HFFc6 (cell line): Measurements from ENCODE around the gene TKTL1. TPM values are rescaled to one million over a fixed set of nuclear protein-coding genes. Genes with fewer than 3 reads are reported as not detected.

Experiments
- DNase-seq: peaks from one replicate; pipeline ENCODE4 v3.0.0-alpha.2; 2018
- H3K27ac Mint-ChIP-seq: 2 replicates; pipeline ENCODE4 v1.8.0; 2020; ENCODE audit warnings: mild to moderate bottlenecking, mixed read lengths
- H3K27me3 Mint-ChIP-seq: 2 replicates; pipeline ENCODE4 v1.8.0; 2021; ENCODE audit warnings: mild to moderate bottlenecking, moderate library complexity, mixed read lengths; ENCODE audit not compliant: insufficient read depth
- H3K36me3 Mint-ChIP-seq: 2 replicates; pipeline ENCODE4 v1.8.0; 2021; ENCODE audit warnings: low read depth, mixed read lengths
- H3K4me1 Mint-ChIP-seq: 2 replicates; pipeline ENCODE4 v1.8.0; 2020; ENCODE audit warnings: low read depth, mixed read lengths
- H3K4me3 Mint-ChIP-seq: 2 replicates; pipeline ENCODE4 v1.8.0; 2020; ENCODE audit warnings: mild to moderate bottlenecking, moderate library complexity, mixed read lengths
- H3K9me3 Mint-ChIP-seq: 2 replicates; pipeline ENCODE4 v1.8.0; 2020; ENCODE audit warnings: mild to moderate bottlenecking, mixed read lengths
- CTCF ChIP-seq: fragments of 200-600 bp; sonication (generic); IDR thresholded peaks from 2 replicates; pipeline ENCODE4 v1.5.0; 2021; ENCODE audit warnings: antibody characterized with exemption, mild to moderate bottlenecking
- total RNA-seq, 6 experiments: library from RNA; stranded (reverse); fragmentation: NEBNext Ultra II Directional; extraction: Animal tissue kit (Norgen Biotek cat#: 25700); gene quantifications; 2 replicates in 1 of 6; 3 replicates in 5 of 6; pipeline ENCODE4 v1.2.3, GENCODE V29; 2021

Gene TKTL1
- total RNA-seq, 6 experiments from 2014 or later, result not detected

DNA sequence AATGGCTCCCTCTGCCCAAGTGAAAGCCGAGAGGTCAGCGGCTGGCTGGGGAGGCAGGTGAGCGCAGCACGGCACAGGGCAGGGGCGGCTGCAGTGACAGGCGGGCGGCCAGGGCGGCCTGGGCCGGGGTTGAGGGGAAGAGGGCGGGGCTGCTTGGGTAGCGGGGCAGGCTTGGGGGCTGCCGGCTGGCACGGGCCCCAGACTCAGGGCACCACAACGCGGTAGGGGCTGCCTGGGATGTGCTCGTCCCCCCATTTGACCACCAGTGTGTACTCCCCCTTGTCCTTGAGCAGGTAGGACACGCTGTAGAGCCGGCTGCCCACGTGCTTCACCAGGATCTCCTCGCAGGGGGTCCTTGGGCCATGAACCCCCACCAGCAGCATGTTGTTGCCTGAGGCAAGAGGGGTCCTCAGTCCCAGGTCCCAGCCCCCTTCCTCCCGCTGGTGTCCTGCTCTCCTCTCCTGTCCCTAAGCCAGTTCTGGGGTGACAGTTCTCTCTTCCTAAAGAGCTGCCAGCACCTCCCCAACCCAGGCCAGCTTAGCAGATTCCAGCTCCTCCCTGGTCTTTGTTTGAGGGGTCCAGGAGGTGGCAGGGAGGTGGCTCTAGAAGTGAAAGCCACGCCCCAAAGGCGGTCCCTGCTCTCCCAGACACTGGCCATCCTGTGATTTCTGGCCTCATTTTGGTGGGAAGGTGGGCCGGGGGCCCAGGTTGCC, 53.2 kb downstream of the TKTL1 start:
- Mint-ChIP-seq H3K4me3 (no peak overlapping the region), H3K36me3 (no peaks in the 10 kb centered on the region), H3K27ac (peak overlapping the region; percentile 29), H3K9me3 (no peaks in the 10 kb centered on the region), H3K4me1 (peaks cover 6% of the 10 kb centered on the region), H3K27me3 (peaks cover 12% of the 10 kb centered on the region)
- no peak for DNase-seq
- TF ChIP-seq CTCF, result no peak

DNA sequence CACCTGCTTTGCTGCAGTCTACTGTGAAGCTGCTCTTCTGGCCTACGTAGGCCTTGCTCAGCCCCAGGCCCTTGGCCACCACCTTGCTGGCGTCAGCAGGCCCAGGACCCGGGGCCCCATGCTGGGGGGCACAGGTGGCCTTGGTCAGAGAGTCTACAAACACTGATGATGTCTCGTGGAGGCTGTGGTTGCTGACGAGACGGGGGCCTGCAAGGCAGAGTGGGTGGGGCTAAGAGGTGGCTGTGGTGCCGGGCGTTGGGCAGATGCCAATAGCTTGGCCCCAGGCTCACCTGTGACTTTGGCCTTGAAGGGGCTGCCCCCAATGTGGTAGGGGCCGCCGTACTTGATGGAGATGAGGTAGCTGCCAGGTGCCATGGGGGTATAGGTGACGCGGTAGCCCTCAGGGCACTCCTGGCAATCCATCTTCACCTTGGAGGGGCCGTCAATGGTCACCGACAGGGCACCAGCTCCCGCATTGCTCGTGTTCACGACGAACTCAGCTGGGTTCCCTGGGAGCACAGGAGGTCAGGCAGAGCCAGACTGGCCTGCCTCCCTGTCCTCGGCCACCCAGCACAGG, 53.9 kb downstream of the TKTL1 start:
- Mint-ChIP-seq H3K27me3 (peaks cover 12% of the 10 kb centered on the region), H3K9me3 (no peaks in the 10 kb centered on the region), H3K4me3 (no peak overlapping the region), H3K36me3 (no peaks in the 10 kb centered on the region), H3K27ac (peak overlapping the region; percentile 29; the same call in 1 of the 2 replicates), H3K4me1 (peaks cover 6% of the 10 kb centered on the region)
- TF ChIP-seq CTCF, result no peak
- no peak for DNase-seq

DNA sequence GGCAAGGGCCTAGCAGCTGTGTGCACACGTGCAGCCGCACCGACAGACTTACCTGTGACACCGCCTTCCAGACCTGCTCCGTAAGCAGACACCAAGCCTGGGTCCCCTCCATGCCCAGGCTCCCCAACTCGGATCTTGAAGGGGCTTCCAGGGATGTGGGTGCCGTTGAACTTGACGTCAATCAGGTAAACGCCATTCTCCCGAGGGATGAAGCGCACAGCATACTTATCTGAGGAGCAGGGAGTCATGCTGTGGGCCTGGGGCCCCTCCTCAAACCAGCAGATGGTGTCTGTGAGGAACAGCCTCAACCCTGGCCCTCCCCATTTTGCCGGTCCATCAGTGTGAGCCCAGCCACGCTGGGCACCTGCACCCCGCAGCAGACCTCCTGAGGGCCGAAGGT, 54.4 kb downstream of the TKTL1 start:
- H3K36me3 Mint-ChIP-seq, result no peaks in the 10 kb centered on the region
- H3K9me3 Mint-ChIP-seq, result no peaks in the 10 kb centered on the region
- H3K4me3 Mint-ChIP-seq, result no peak overlapping the region
- TF ChIP-seq CTCF, result no peak
- H3K27me3 Mint-ChIP-seq, result peaks cover 12% of the 10 kb centered on the region
- 0 out of 2 replicates have a peak overlapping the region, but pooled peaks have one; percentile 36 for H3K27ac Mint-ChIP-seq
- peaks cover 6% of the 10 kb centered on the region for H3K4me1 Mint-ChIP-seq
- DNase-seq, result no peak

DNA sequence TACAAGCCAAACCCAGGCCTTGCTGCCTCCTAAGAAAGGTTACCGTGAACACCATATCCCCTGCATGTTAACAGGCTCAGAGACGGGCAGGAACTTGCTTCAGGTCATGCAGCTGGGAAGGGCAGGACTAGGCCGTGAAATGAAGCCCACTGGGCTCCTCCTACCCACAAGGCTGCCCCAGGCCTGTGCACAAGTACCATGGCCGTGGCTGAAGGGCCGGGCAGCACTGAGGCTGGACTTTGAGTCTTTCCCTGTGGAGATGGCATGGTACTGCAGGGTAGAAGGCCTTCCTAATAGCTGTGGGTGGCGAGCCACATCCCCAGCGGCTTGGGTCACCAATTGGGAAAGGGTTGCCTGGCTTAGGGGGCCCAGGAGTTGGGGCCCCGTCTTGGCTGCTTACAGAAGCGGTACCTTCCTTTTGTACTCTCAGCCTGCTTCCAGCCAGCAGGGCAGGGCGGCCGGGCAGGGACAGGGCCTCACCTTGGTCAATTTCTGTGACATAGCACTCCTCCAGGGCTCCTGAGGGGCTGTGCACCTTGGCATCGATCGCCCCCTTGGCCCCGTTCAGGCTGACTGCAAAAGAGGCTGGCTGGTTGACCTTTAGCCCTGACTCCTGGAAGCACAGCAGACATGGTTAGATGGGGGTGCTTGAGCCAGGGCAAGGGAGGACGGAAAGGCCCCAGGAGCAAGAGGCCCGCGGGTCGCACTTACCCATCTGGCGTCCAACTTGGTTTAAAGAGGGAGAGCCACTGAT, 55.0 kb downstream of the TKTL1 start:
- H3K9me3 Mint-ChIP-seq, result no peaks in the 10 kb centered on the region
- 0 out of 2 replicates have a peak, but pooled peaks have one; percentile 9 for TF ChIP-seq CTCF
- H3K27me3 Mint-ChIP-seq, result peaks cover 12% of the 10 kb centered on the region
- peaks cover 6% of the 10 kb centered on the region for H3K4me1 Mint-ChIP-seq
- no peak overlapping the region for H3K4me3 Mint-ChIP-seq
- DNase-seq, result no peak
- no peaks in the 10 kb centered on the region for H3K36me3 Mint-ChIP-seq
- 0 out of 2 replicates have a peak overlapping the region, but pooled peaks have one; percentile 36 for H3K27ac Mint-ChIP-seq

DNA sequence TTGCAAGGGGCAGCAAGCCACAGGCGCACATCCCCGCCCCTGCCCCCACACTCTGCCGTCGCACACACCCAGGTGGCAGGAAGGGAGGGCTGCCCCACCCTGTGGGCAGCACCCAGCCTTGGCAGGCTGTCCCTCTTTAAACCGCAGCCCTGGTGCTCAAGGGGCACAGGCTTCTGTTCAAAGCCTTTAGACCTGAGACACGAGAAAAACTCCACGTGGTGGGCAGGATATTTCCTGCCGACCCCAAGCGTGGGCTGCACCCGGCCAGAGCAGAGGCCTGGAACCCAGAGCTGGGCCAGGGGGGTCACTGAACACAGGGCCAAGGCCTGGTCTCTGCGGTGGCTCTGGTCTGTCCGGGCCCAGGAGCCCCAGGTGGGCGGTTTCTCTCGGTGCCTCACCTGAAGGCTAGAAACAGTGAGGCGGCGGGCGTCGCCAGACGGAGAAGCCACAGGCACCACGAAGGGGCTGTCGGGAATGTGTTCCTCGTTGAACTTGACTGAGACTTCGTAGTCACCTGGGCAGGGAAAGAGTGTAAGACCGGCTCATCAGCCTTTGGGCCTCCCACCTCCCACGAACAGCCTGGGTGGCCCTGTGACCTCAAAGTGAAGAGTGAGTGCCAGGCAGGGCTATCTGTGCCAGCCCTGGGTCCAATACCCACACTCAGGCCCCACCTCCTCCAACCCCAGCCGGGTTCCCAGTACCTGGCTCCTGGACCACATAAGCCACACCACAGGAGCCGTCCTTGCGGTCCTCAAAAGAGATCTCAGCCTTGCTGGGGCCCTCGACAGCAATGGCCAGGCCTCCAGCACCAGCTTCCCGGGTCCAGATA, 55.8 kb downstream of the TKTL1 start:
- H3K4me3 Mint-ChIP-seq, result no peak overlapping the region; the same call in 1 of the 2 replicates
- no peak for TF ChIP-seq CTCF
- DNase-seq, result no peak
- H3K4me1 Mint-ChIP-seq, result peaks cover 6% of the 10 kb centered on the region
- no peaks in the 10 kb centered on the region for H3K9me3 Mint-ChIP-seq
- H3K36me3 Mint-ChIP-seq, result no peaks in the 10 kb centered on the region
- peaks cover 15% of the 10 kb centered on the region for H3K27me3 Mint-ChIP-seq
- no peak overlapping the region for H3K27ac Mint-ChIP-seq
